Body of pancreas (tissue), 4 donors: Measurements from ENCODE around the gene SUMO3. TPM values are rescaled to one million over a fixed set of nuclear protein-coding genes. Genes with fewer than 3 reads are reported as not detected.

Source experiments
- ATAC-seq: fragments of 150-250 bp; one replicate; pipeline ENCODE4 v1.9.1; 2016
- DNase-seq, 4 donors: peaks; one replicate each; pipeline ENCODE4 v3.0.0-alpha.2; 2019
- H3K27ac ChIP-seq, 4 donors: fragments of 200-600 bp; sonication (generic); 1 replicate in 3 of 4; 2 replicates in 1 of 4; pipeline versions ENCODE4 v1.5.1 to v1.6.1; 2016 to 2019; ENCODE audit warnings: mild to moderate bottlenecking in 1 of 4, mixed read lengths in 1 of 4, moderate library complexity in 1 of 4
- H3K27me3 ChIP-seq, 2 donors: fragments of 200-600 bp; sonication (generic); one replicate each; pipeline ENCODE4 v1.6.0; 2016; ENCODE audit warnings: mild to moderate bottlenecking in 1 of 2
- H3K36me3 ChIP-seq, 2 donors: fragments of 200-600 bp; sonication (generic); replicated peaks in 1 of 2; 2 replicates each; pipeline ENCODE4 v1.5.1; 2016; ENCODE audit warnings: low read depth in 2 of 2; ENCODE audit not compliant: insufficient read depth in 1 of 2
- H3K4me1 ChIP-seq: fragments of 200-600 bp; sonication (generic); one replicate; pipeline ENCODE4 v1.6.0; 2016
- H3K4me3 ChIP-seq, 2 donors: fragments of 200-600 bp; sonication (generic); 1 replicate in 1 of 2; 2 replicates in 1 of 2; pipeline ENCODE4 v1.5.1; 2016 to 2019
- H3K9me3 ChIP-seq, 3 donors: fragments of 200-600 bp; sonication (generic); 1 replicate in 2 of 3; 2 replicates in 1 of 3; pipeline ENCODE4 v1.5.1; 2016
- POLR2A ChIP-seq, 3 donors: fragments of 450-650 bp; IDR thresholded peaks; one replicate each; pipeline ENCODE4 v1.6.1; 2016; ENCODE audit warnings: antibody characterized with exemption in 3 of 3, mild to moderate bottlenecking in 2 of 3
- WGBS, 2 donors: methylation state at CpG; one replicate each; pipeline ENCODE4 v1.1.5; 2017; 5-methylcytosine and 5-hydroxymethylcytosine counted together
- intact Hi-C: fragments of 100-400 bp; cut with DNase I; formaldehyde crosslinking; loops from one replicate; pipeline ENCODE4 v1.15.1; 2023
- total RNA-seq, 2 donors: library from RNA; depleted of rRNA; stranded (reverse); fragments of >200 nt; gene quantifications; one replicate each; pipeline ENCODE4 v1.1.0, GENCODE V29; 2016
- TF ChIP-seq, protein P1 (sequence below), 7 experiments: fragments of 450-650 bp in 4 of 7; fragments of 200-600 bp in 3 of 7; sonication (generic) in 3 of 7; IDR thresholded peaks; one replicate each; pipeline ENCODE4 v1.5.1; 2016 to 2019; ENCODE audit warnings: antibody characterized with exemption in 7 of 7

SUMO3 gene
- total RNA-seq, 2 donors from 2014 or later: 20.4 to 33.2 TPM

DNA sequence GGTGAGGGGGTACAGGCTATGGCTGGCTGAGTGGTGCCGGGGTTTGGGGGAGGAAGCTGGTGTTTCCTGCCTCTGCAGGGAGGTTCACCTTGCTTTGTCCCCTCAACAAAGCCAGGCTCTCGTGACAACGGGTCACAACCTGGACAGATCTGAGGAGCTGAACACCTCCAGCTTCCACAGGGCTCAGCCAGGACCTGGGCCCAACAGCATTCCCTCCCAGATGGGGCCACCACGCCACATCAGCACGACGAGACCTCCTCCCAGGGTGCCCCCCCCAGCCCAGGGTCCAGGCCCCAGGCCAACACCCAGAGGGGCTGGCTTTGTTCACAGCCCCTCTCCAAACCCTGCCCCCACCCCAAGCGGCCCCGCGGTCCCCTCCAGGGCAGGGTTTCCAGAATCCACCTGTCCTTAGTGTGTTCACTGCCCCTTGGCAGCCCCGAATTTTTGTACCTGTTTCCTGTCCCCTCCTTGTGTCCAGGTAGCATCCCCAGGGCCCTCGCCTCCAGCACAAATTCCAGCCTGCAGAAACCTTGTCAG is 51.0 kb downstream of the SUMO3 start:
- DNase-seq: no peak

DNA sequence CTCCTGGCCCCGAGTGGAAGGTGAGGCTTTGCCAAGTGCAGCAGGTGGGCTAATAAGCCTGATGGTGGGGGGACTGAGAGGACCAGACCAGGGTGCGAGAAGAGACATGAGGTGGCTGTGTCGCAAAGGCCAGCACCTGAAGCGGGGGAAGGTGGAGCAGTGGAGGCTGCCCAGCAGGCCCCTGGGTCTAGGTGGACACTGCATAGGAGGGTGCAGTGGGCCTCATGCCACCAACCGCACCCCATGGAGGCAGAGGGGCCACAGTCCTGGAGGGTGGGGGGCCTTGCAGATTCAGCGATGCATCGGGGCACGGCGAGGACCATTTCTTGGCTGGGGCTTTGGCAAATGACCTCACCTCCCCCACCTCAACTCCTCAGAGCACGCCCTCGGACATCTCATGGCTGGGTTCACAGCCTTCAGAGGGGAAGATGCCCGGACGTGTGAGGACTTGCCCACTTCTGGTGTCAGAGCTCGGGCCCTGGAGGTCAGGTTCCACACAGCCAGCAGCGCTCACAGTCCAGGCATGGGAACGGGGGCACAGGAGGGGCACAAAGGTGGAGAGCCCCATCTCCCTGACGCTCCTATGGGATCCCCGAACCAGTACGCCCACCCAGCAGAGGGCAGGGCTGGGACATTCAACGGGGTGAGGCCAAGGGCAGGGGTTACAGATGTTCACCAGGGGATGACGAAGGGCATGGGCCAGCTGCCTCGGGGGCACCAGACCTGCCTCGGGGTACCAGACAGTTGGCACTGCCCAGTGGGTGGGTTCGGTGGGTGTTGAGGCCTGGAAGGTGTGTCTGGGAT is 51.6 kb downstream of the SUMO3 start:
- Histone ChIP-seq H3K27ac (no peak overlapping the region), H3K4me1 (no peaks in the 10 kb centered on the region), H3K9me3 (no peaks in the 10 kb centered on the region), H3K27me3 (no peaks in the 10 kb centered on the region), H3K4me3 (no peak overlapping the region), H3K36me3 (peaks cover 0 to 7% of the 10 kb centered on the region in 2 donors)
- DNase-seq: no peak
- TF ChIP-seq, protein P1, sequence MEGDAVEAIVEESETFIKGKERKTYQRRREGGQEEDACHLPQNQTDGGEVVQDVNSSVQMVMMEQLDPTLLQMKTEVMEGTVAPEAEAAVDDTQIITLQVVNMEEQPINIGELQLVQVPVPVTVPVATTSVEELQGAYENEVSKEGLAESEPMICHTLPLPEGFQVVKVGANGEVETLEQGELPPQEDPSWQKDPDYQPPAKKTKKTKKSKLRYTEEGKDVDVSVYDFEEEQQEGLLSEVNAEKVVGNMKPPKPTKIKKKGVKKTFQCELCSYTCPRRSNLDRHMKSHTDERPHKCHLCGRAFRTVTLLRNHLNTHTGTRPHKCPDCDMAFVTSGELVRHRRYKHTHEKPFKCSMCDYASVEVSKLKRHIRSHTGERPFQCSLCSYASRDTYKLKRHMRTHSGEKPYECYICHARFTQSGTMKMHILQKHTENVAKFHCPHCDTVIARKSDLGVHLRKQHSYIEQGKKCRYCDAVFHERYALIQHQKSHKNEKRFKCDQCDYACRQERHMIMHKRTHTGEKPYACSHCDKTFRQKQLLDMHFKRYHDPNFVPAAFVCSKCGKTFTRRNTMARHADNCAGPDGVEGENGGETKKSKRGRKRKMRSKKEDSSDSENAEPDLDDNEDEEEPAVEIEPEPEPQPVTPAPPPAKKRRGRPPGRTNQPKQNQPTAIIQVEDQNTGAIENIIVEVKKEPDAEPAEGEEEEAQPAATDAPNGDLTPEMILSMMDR (IDR thresholded peaks at IDR 0.05): no peak
- ATAC-seq: no peak
- intact Hi-C loops: no loop called here
- 75 to 83% methylated on average over 20 to 22 of the region's 24 CpGs for WGBS, 2 donors

More for the DNA sequence above, 51.0 kb downstream of the SUMO3 start:
- no peaks in the 10 kb centered on the region for H3K27me3 ChIP-seq
- H3K36me3 ChIP-seq: peaks cover 0 to 8% of the 10 kb centered on the region in 2 donors
- H3K27ac ChIP-seq: no peak overlapping the region
- 75% methylated on average over 4 to 11 of the region's 11 CpGs for WGBS, 2 donors
- intact Hi-C loops: no loop called here
- H3K9me3 ChIP-seq: no peaks in the 10 kb centered on the region
- no peak overlapping the region for H3K4me3 ChIP-seq
- no peak for ATAC-seq
- TF ChIP-seq, protein P1 (IDR thresholded peaks at IDR 0.05): no peak
- TF ChIP-seq POLR2A (IDR thresholded peaks at IDR 0.05): no peak
- H3K4me1 ChIP-seq: no peaks in the 10 kb centered on the region

DNA sequence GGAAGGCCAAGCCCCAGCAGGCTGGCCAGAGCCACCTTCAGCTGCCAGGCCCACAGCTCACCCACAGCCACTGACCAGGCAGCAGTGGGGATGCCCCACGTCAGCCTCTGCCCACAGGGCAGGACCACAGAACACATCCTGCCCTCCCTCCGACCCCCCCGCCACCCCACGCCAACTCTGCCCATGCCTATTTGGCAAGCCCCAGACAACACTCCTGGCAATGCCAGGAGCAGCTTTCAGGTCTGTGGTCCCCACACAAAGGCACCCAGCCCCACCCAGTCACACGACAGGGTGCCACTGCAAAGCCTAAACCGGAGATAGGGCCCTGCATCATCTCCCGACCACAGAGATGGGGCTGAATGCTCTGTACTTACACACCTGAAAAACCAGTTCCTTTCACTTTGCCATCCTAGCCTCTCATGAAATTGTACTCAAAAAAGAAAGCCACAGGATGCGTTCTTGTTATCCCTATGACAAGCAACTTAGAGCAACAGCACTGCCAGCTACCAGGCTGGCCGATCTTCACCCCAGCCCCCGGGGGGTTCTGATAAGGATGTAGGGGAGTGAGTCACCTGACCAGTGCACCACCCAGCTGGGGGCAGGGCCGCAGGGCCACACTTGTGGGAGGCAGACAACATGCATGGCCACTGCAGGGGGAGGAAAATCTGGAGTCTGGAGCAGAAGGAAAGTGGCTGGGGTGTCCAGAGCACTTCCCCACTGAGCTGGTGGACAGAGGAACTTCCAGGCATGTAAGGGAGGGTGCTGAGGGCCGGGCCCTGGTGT is 52.4 kb downstream of the SUMO3 start:
- no peaks in the 10 kb centered on the region for H3K9me3 ChIP-seq
- DNase-seq (no peak), ATAC-seq (no peak)
- no peaks in the 10 kb centered on the region for H3K27me3 ChIP-seq
- 26 to 38% methylated on average over 10 to 12 of the region's 12 CpGs for WGBS, 2 donors
- no peaks in the 10 kb centered on the region for H3K4me1 ChIP-seq
- H3K4me3 ChIP-seq: no peak overlapping the region
- intact Hi-C loops: no loop called here
- peaks cover 0 to under 1% of the 10 kb centered on the region in 2 donors for H3K36me3 ChIP-seq
- TF ChIP-seq, protein P1 (IDR thresholded peaks at IDR 0.05): no peak
- TF ChIP-seq POLR2A (IDR thresholded peaks at IDR 0.05): no peak
- H3K27ac ChIP-seq: no peak overlapping the region

DNA sequence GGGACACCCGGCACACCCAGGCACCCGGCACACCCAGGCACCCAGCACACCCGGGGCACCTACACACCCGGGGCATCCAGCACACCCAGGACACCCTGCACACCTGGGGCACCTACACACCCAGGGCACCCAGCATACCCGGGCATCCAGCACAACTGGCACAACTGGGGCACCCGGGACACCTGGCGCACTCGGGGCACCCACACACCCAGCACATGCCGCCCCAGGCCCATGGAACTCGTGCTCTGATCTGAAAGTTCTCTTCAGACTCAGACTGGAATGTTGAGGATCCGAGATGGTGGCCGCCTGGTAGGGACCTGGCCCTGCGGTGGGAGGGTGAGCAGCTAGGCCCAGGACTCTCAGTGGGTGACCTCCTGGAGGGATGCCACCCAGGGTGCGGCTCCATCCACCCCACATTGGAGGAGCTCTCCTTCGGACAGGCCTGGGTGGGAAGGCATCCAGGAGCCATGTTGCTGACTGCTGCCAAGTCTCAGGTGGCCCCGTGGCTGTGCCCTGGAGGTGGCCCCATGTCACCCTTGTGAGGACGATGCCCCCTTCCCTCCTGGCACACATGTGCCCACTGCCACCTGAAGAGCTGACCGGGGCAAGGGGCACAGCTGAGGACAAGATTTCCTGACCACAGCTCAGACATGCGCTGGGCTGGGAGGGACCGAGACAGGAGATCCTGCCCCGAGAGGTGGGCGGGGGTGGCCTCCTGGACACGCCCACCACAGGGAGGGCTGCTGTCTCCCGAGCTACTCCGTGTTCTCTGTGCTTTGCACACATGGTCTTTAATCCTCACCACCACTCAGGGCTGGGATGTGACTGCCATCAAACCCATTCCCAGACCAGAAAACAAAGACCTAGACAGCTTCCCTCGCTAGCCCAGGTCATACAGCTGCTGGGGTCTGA is 53.3 kb downstream of the SUMO3 start:
- Histone ChIP-seq H3K4me1 (no peaks in the 10 kb centered on the region), H3K36me3 (no peaks in the 10 kb centered on the region), H3K27ac (no peak overlapping the region), H3K27me3 (no peaks in the 10 kb centered on the region), H3K9me3 (no peaks in the 10 kb centered on the region), H3K4me3 (no peak overlapping the region)
- ATAC-seq (no peak), DNase-seq (no peak)
- intact Hi-C loops: no loop called here
- TF ChIP-seq POLR2A (IDR thresholded peaks at IDR 0.05): no peak
- TF ChIP-seq, protein P1 (IDR thresholded peaks at IDR 0.05): no peak
- 66% methylated on average over 20 of the region's 26 CpGs; no CpG with 5 or more reads in 1 of the 2 donors for WGBS, 2 donors
